H1 (cell line): ENCODE results near the gene KRTAP5-4. TPM values are rescaled to one million over a fixed set of nuclear protein-coding genes. Genes with fewer than 3 reads are reported as not detected.

Experiments used
- GABPA ChIP-seq: IDR thresholded peaks from 2 replicates; pipeline ENCODE4 v1.6.1; 2011; ENCODE audit warnings: mild to moderate bottlenecking, low read length, moderate library complexity, borderline replicate concordance; ENCODE audit not compliant: insufficient read depth
- polyA plus RNA-seq, 7 experiments: library from polyadenylated mRNA; depleted of rRNA in 3 of 7; stranded (reverse) in 5 of 7; unstranded in 2 of 7; fragments of >200 nt in 5 of 7; fragments of 200-250 nt in 2 of 7; gene quantifications; 1 replicate in 5 of 7; 2 replicates in 1 of 7; 4 replicates in 1 of 7; pipeline versions ENCODE4 v1.2.1 to v1.2.3, GENCODE V29; 2011 to 2013; ENCODE audit warnings: missing spikeins in 2 of 7, mixed read lengths in 2 of 7
- total RNA-seq: library from RNA; stranded (reverse); fragmentation: NEBNext Ultra II Directional; extraction: Animal tissue kit (Norgen Biotek cat#: 25700); gene quantifications from 2 replicates; pipeline ENCODE4 v1.2.1, GENCODE V29; 2021

Gene KRTAP5-4
- total and polyA plus RNA-seq, 2 of the 8 experiments (the other 6 are each of a cell fraction or from before 2014, with no cell fraction given): not detected

DNA sequence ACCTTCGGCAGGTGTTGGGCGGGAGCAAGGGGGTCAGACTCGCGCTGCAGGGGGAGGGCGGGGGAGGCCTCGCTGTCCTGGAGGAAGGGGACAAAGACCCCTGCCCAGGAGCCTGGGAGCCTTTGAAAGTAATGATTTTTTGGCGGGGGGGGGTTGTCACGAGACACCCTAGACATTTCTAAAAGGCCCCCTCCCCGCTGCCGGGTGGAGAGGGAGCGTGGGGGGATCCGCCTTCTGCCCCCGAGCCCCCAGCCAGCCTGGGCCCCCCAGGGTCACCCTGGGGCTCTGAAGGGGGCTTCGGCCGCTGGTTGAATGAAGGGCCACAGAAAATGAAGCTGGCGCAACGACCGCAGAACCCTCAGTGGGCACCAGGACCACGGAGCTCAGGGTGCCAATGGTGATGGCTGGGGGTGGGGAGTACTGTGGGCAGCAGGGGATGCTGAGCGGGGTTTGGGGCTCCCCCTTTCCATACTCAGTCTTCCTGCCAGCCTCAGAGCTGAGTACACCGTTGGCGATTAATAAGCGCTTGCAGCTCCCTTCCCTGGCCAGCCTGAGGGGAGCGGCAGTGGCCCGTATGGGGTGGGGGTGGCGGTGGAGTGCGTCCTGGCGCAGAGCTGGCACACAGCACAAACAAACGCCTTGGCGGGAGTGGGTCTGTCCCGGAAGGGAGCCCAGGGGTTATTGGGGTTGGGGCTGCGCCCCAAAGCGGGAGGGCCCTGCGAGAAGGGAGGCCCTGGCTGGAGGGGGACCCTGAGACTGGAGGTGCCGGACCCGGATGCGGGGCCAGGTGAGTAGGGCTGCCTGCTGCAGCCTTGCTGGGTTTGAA lies 48.6 kb downstream of the KRTAP5-4 start (continued):
- TF ChIP-seq GABPA: no peak
